GM13976 (cell line): Measurements from ENCODE around the gene PPP2R2D.

Experiments used
- DNase-seq: peaks from one replicate; pipeline ENCODE4 v3.0.0; 2012; ENCODE audit warnings: low spot score
- CTCF ChIP-seq: IDR thresholded peaks from 2 replicates; pipeline ENCODE4 v1.5.1; 2012; ENCODE audit warnings: borderline replicate concordance, mild to moderate bottlenecking; ENCODE audit not compliant: insufficient read depth; ENCODE audit errors: extremely low read depth, missing control alignments, control extremely low read depth
- in situ Hi-C: fragments of 300-500 bp; cut with MboI; formaldehyde crosslinking; loops from one replicate; pipeline ENCODE4 v1.12.0; 2022; ENCODE audit warnings: low sequenced_read_pairs, mixed read lengths, inconsistent platforms; ENCODE audit not compliant: unreplicated experiment

PPP2R2D gene

GRCh38 chr10:131926253-131926652, 25.4 kb downstream of the PPP2R2D start:
- DNase-seq, result no peak
- TF ChIP-seq CTCF, result no peak
- in situ Hi-C loops, result no loop called here

GRCh38 chr10:131926743-131927595, 26.2 kb downstream of the PPP2R2D start:
- no peak for TF ChIP-seq CTCF
- DNase-seq, result no peak
- in situ Hi-C loops, result no loop called here

GRCh38 chr10:131928248-131929095, 27.7 kb downstream of the PPP2R2D start:
- TF ChIP-seq CTCF, result no peak
- in situ Hi-C loops, result no loop called here
- DNase-seq, result peak; percentile 82

GRCh38 chr10:131929122-131929845, 28.5 kb downstream of the PPP2R2D start:
- in situ Hi-C loops, result no loop called here
- TF ChIP-seq CTCF, result no peak
- peak; percentile 52 for DNase-seq

GRCh38 chr10:131930150-131930549, 29.3 kb downstream of the PPP2R2D start:
- no peak for DNase-seq
- TF ChIP-seq CTCF, result no peak
- in situ Hi-C loops, result no loop called here
